GM06990 (cell line): Measurements from ENCODE around the gene GAS7.

ENCODE experiments used
- DNase-seq: peaks from one replicate; pipeline ENCODE4 v3.0.0-alpha.2; 2011; ENCODE audit not compliant: insufficient read length; ENCODE audit errors: extremely low read depth
- H3K27me3 ChIP-seq: replicated peaks from 2 replicates; pipeline ENCODE4 v1.6.0; 2011; ENCODE audit warnings: low read length; ENCODE audit not compliant: control insufficient read depth, insufficient read depth
- H3K36me3 ChIP-seq: 2 replicates; pipeline ENCODE4 v1.5.1; 2011; ENCODE audit warnings: low read length; ENCODE audit not compliant: control insufficient read depth, insufficient read depth
- H3K4me3 ChIP-seq: replicated peaks from 2 replicates; pipeline ENCODE4 v1.5.1; 2011; ENCODE audit warnings: low read depth, mild to moderate bottlenecking, control low read depth, low read length
- TF ChIP-seq, protein P1 (sequence below): IDR thresholded peaks from 2 replicates; pipeline ENCODE4 v1.5.1; 2011; ENCODE audit warnings: low read length, control low read depth, mild to moderate bottlenecking, inconsistent platforms; ENCODE audit not compliant: insufficient read depth, poor library complexity, severe bottlenecking

GAS7 gene

DNA sequence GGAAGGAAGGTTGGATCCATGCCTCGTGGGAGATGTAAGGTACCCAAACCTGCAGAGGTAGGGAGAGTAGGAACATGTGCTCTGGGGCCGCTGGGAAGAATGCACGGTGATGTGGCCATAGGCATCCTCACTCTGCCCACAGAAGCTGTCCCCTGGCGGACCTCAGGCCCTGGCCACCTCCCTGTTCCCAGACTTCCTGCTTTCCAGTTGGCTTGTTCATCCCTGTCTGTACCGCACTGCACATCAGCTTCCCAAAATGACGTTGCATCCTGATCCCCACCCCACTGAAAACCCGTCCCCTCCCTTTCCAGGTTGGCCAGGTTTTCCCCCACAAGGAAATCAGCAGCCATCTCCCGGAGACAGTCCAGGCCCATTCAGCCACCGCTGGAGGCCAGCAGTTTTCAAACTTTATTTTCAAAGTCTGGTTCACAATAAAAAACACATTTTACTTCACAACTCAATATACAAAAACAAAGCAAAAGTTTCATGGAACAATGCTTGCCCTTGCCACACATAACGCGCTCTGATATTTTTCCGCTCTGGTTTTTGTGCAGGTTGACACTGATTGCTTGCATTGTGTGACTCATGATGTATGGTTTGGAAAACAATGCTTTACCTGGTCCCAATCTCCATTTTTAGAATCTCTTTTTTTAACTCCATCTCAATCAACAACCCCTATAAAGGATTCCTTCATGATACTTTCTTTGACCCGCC is 143.0 kb downstream of the GAS7 start:
- TF ChIP-seq, protein P1, sequence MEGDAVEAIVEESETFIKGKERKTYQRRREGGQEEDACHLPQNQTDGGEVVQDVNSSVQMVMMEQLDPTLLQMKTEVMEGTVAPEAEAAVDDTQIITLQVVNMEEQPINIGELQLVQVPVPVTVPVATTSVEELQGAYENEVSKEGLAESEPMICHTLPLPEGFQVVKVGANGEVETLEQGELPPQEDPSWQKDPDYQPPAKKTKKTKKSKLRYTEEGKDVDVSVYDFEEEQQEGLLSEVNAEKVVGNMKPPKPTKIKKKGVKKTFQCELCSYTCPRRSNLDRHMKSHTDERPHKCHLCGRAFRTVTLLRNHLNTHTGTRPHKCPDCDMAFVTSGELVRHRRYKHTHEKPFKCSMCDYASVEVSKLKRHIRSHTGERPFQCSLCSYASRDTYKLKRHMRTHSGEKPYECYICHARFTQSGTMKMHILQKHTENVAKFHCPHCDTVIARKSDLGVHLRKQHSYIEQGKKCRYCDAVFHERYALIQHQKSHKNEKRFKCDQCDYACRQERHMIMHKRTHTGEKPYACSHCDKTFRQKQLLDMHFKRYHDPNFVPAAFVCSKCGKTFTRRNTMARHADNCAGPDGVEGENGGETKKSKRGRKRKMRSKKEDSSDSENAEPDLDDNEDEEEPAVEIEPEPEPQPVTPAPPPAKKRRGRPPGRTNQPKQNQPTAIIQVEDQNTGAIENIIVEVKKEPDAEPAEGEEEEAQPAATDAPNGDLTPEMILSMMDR: no peak
- H3K4me3 ChIP-seq: no peak overlapping the region
- no peaks in the 10 kb centered on the region for H3K36me3 ChIP-seq
- DNase-seq: no peak
- no peaks in the 10 kb centered on the region for H3K27me3 ChIP-seq

DNA sequence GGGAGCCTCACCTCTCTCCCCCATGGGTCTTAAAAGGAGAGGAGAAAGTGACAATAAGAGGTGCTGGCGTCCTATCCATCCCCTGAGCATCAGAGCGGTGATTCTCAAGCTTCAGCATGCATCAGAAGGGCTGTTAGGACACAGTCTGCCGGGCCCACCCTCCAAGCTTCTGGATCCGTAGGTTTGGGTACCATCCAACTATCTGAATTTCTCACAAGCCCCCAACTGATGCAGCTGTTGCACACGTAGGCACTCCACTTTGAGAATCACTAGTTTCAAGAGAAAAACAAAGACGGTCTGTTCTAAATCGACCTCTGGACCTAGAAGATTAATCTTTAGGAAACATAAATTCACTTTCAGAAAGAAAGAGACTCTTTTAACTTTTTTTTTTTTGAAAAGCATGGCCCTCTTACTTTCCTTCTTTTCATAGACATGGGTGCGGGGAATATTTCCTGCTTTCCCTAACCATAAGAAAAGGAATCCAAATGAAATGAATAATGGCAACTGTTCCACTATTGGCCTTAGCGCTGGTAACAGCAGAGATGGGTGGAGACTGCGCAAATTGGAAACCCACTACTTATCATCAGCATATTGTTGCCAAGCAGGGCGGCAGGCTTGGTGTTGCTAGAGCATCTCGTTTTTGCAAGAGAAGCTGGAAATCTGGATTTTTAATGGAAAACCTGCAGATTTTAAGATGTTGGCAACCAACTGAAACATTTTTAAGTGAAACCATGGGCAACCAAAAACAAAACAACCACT is 144.4 kb downstream of the GAS7 start:
- Histone ChIP-seq H3K4me3 (no peak overlapping the region), H3K36me3 (no peaks in the 10 kb centered on the region), H3K27me3 (no peaks in the 10 kb centered on the region)
- no peak for DNase-seq
- TF ChIP-seq, protein P1: no peak

DNA sequence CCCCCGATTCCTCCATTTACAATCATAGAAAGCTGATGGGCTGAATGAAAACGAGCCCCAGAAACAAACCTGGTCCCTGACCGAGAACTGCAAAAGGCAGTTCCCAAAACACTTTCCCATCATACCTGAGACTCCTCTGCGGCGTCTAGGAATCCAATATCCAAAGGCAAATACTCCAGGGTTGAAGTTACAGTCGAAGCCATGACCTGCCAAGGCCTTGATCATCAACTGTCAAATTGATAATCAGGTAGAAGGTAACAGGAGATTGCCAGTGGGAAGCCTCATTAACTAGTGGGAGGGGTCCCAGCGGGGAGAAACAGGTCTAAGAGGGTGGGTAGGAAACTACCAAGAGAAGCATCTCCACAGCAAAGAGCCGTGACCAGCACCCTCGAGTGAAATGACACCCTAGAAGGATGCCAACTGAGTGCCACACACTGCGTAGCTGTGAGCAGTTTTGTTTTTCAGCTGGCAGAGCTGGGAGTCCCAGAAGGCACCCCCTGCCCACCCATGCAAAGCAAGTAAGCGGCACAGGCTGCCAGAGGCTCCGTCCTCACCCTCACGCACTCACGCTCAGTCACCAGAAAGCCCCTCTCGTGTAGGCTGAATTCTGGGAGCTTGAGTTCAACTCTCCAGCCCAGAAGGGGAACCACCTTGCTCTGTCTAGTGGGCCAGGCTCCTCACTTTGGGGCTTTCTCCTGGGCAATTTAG is 146.1 kb downstream of the GAS7 start:
- Histone ChIP-seq H3K27me3 (no peaks in the 10 kb centered on the region), H3K4me3 (peak overlapping the region; percentile 60), H3K36me3 (no peaks in the 10 kb centered on the region)
- TF ChIP-seq, protein P1: no peak
- peak; percentile 55 for DNase-seq

DNA sequence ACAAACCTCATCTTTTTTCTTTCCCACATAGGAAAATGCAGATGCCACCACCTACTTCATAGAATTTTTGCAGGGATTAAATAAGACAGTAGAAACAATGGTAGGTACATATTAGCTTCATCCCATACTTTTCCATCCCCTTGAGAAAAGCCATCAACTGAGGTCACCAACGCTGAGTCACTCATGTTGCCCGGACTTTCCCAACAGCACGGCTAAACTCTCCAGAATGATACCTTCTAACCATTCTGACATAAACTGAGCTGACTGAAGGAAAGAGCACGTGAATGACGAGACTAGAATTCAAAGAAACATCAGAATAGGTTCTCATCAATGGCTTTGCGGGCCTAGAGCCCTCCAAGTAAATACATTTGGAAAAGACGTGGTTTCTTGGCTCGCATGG is 147.3 kb downstream of the GAS7 start:
- TF ChIP-seq, protein P1: no peak
- no peak for DNase-seq
- no peaks in the 10 kb centered on the region for H3K36me3 ChIP-seq
- H3K27me3 ChIP-seq: no peaks in the 10 kb centered on the region
- peak overlapping the region; percentile 60 for H3K4me3 ChIP-seq

DNA sequence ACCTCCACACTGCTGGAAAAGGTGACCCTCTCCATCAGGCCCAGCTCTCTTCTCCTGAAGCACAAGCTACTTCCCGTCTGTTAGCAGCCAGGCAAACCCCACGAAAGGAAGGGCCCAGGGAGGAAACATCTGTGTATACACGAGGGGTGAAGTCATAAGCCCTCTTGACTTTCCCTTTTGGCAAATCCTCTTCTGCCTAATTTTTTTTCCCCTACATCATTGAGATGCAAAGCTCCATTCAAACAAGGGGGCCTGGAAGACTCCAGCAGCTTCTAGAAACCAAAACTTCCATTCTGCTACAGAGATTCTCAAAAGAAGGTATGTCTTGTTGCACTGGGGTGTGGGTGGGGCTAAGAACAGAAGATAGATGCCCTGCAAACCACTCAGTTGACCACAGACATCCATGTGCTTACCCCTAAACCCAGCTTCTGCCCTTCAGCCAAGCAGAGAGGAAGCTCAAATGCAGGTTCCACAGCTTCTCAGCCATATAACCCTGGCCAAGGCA is 147.8 kb downstream of the GAS7 start:
- Histone ChIP-seq H3K4me3 (peak overlapping the region; percentile 60), H3K27me3 (no peaks in the 10 kb centered on the region), H3K36me3 (no peaks in the 10 kb centered on the region)
- DNase-seq: peak; percentile 62
- TF ChIP-seq, protein P1: no peak
